Stimulated activated CD4-positive, alpha-beta T cell treated with anti-CD3 and anti-CD28 coated beads, Interleukin-4, amount 100 ng/mL, for 48 hours (primary cell): Measurements from ENCODE around the gene PSMD5.

Source experiments
- DNase-seq, 2 donors: peaks; one replicate each; pipeline ENCODE4 v3.0.0-alpha.2; 2020; ENCODE audit warnings: low read depth in 2 of 2

Gene PSMD5

GRCh38 chr9:120842685-120843485 lies at the start of gene PSMD5:
Gene PSMD5 (minus strand): TSS chr9:120842922. CDS start chr9:120842909, 13 bp downstream.
- DNase-seq, result peak; percentile 92 to 96

GRCh38 chr9:120891884-120892747 lies 49.4 kb upstream of the PSMD5 start:
- no peak for DNase-seq

GRCh38 chr9:120891245-120891883 lies 48.6 kb upstream of the PSMD5 start:
- peak in 1 of 2 donors; percentile 60 for DNase-seq

- no peak for DNase-seq
These were observed 47.9 kb upstream of the PSMD5 start for GRCh38 chr9:120890320-120891244.

GRCh38 chr9:120889606-120890271 lies 47.0 kb upstream of the PSMD5 start:
- no peak for DNase-seq

GRCh38 chr9:120888626-120889025 lies 45.9 kb upstream of the PSMD5 start:
- DNase-seq, result no peak

GRCh38 chr9:120886490-120886967 lies 43.8 kb upstream of the PSMD5 start:
- DNase-seq, result no peak

GRCh38 chr9:120885958-120886357 lies 43.2 kb upstream of the PSMD5 start:
- DNase-seq, result no peak

- DNase-seq, result no peak
These were observed 42.7 kb upstream of the PSMD5 start for GRCh38 chr9:120885457-120885856.

GRCh38 chr9:120883608-120883996 lies 40.9 kb upstream of the PSMD5 start:
- no peak for DNase-seq

GRCh38 chr9:120882935-120883607 lies 40.3 kb upstream of the PSMD5 start:
- no peak for DNase-seq

- no peak for DNase-seq
These were observed 36.7 kb upstream of the PSMD5 start for GRCh38 chr9:120879446-120879845.

- no peak for DNase-seq
These were observed 35.7 kb upstream of the PSMD5 start for GRCh38 chr9:120878188-120879130.

- DNase-seq, result peak; percentile 73
These were observed 34.7 kb upstream of the PSMD5 start for GRCh38 chr9:120877276-120878034.

GRCh38 chr9:120876842-120877240 lies 34.1 kb upstream of the PSMD5 start, which contains the start of gene PHF19:
Gene PHF19 (minus strand): TSS chr9:120877188. CDS start chr9:120874741, 2,447 bp downstream.
- DNase-seq, result no peak

GRCh38 chr9:120875954-120876841 lies 33.5 kb upstream of the PSMD5 start:
- DNase-seq, result peak; percentile 80 to 87

GRCh38 chr9:120875643-120875953 lies 32.9 kb upstream of the PSMD5 start:
- no peak for DNase-seq
